Esophagus (tissue), 2 donors: ENCODE results near the gene MRPL53. TPM values are rescaled to one million over a fixed set of nuclear protein-coding genes. Genes with fewer than 3 reads are reported as not detected.

Experiments used
- H3K27ac ChIP-seq, 2 donors: one replicate each; pipeline ENCODE4 v1.5.1; 2013; ENCODE audit warnings: low read depth in 2 of 2, mild to moderate bottlenecking in 2 of 2, inconsistent platforms in 1 of 2, low read length in 1 of 2, moderate library complexity in 1 of 2
- H3K27me3 ChIP-seq, 2 donors: one replicate each; pipeline ENCODE4 v1.6.1; 2013; ENCODE audit warnings: low read length in 2 of 2, control low read depth in 1 of 2, mild to moderate bottlenecking in 1 of 2; ENCODE audit not compliant: insufficient read depth in 2 of 2, control insufficient read depth in 1 of 2
- H3K36me3 ChIP-seq, 2 donors: one replicate each; pipeline ENCODE4 v1.6.1; 2013; ENCODE audit warnings: low read length in 1 of 2; ENCODE audit not compliant: control insufficient read depth in 2 of 2, insufficient read depth in 2 of 2
- H3K4me1 ChIP-seq, 2 donors: one replicate each; pipeline ENCODE4 v1.6.1; 2013; ENCODE audit warnings: low read length in 1 of 2; ENCODE audit not compliant: control insufficient read depth in 2 of 2, insufficient read depth in 2 of 2
- H3K4me3 ChIP-seq, 2 donors: one replicate each; pipeline ENCODE4 v1.5.1; 2013; ENCODE audit warnings: low read length in 2 of 2, mild to moderate bottlenecking in 2 of 2, low read depth in 1 of 2, moderate library complexity in 1 of 2
- H3K9me3 ChIP-seq, 2 donors: one replicate each; pipeline ENCODE4 v1.6.1; 2013; ENCODE audit warnings: mild to moderate bottlenecking in 2 of 2, low read depth in 1 of 2, low read length in 1 of 2, moderate library complexity in 1 of 2; ENCODE audit not compliant: control insufficient read depth in 2 of 2, insufficient read depth in 1 of 2
- WGBS, 2 donors: extraction: QIAGEN DNeasy Blood & Tissue Kit; methylation state at CpG; one replicate each; pipeline ENCODE4 v1.1.7; 2013; 5-methylcytosine and 5-hydroxymethylcytosine counted together
- polyA plus RNA-seq, 2 donors: library from polyadenylated mRNA; stranded (reverse); fragments of 200-250 nt; gene quantifications; one replicate each; pipeline ENCODE4 v1.2.3, GENCODE V29; 2013
- donor health status: healthy with polysubstance abuse.
- donor health status: Bipolar disorder and iron deficiency.

The MRPL53 gene
- polyA plus RNA-seq, 2 donors: 60.6 to 72.3 TPM

DNA sequence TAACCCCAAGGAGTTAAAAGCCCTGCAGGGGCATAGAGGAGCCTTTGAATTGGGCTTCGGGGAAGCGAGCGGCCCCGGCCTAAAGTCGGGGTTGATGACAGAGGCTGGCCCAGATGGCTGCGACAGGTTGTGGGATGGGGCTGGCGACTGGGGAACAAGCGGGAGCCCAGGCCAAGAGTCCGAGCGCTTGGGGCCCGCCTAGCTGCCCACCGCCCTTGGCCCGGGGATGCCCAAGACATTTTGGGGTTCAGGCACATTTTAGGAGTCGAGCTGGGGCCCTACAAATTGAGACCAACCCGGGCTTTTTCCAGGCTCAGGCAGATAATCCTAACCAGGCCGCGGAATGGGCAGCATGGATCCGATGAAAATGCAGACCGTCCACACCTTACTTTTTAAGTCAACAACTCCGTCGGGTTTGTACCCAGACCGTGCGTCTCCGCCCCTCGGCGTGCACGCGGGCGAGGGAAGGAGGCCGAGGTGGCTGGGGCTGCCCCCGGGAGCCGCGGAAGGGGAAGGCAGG, 31.2 kb downstream of the MRPL53 start:
- peaks cover 0 to 5% of the 10 kb centered on the region in 2 donors for H3K36me3 ChIP-seq
- peaks cover 12 to 13% of the 10 kb centered on the region in 2 donors for H3K4me1 ChIP-seq
- no peaks in the 10 kb centered on the region for H3K9me3 ChIP-seq
- peak overlapping the region; percentile 82 to 88 for H3K27ac ChIP-seq
- WGBS, 2 donors: 23 to 36% methylated on average over 32 to 33 of the region's 33 CpGs
- H3K27me3 ChIP-seq: no peaks in the 10 kb centered on the region
- peak overlapping the region; percentile 55 to 63 for H3K4me3 ChIP-seq

DNA sequence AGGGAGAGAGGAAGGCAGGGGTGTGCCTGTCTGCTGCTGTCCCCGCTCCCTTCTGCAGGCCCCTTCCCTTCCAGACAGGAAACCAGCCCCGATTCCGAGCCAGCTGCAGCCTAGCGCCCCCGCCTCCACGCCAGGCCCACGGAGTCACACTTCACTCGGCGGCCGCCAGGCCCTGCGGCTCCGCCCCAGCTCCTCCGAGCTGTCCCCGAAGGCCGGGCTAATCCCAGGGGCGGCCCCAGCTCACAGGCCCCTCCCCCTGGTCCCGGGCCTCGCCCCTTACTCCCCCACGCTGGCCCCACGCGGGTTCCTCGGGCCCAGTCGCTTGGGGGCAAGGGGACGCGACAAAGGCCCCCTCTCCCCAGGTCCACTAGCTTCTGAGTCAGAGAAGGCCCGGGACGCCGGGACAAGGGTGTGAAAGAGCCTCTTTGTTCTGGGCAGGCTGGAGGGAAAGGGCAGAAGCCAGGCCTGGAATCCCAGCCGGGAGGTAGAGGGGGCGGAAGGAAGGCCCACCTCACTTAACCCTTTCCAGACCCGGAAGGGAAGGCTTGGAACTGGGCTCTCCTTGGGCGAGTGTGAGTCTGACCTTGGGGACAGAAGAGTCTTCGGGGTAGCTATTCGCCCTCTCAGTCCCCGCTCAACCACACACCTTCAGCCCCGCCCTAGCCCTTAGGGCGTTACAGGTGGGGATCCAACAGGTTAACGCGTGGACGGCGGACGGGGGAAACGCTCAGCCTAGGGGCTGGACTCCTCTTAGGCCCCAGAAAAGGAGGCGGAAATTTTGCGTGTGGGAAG, 31.9 kb downstream of the MRPL53 start:
- H3K4me1 ChIP-seq: peaks cover 12 to 13% of the 10 kb centered on the region in 2 donors
- no peaks in the 10 kb centered on the region for H3K27me3 ChIP-seq
- peak overlapping the region; percentile 55 to 63 for H3K4me3 ChIP-seq
- H3K9me3 ChIP-seq: no peaks in the 10 kb centered on the region
- 11 to 13% methylated on average over 45 of the region's 45 CpGs for WGBS, 2 donors
- peak overlapping the region; percentile 82 to 88 for H3K27ac ChIP-seq
- peaks cover 0 to 6% of the 10 kb centered on the region in 2 donors for H3K36me3 ChIP-seq

DNA sequence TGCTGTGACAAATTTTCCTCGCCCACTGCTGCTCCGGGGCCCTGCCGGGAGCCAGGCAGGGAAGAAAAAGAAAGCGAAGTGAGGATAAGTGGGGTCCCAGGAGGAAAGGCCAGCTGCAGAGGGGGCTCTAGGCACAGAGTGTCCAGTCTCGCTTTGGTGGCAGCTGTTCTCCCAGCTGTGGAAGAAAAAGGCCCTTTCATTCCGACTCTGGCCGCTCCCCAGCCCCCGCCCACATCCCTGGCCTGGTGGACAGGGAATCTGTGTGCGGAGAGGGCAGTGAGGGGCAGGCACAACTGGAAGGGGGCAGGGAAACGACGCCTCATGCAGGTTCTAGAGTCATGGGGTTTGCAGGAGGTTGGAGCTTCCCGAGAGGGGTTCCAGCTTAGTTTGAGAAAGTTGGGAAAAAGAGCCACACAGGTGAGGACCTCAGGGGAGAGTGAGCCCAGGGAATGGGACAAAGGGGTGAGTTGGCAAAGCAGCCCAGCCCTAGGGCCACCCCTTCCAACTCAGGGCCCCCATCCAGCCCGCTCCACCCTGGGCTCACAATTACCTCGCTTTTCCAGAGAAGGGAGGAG, 32.6 kb downstream of the MRPL53 start:
- Histone ChIP-seq H3K4me3 (peak overlapping the region; percentile 55 to 63), H3K9me3 (no peaks in the 10 kb centered on the region), H3K36me3 (peaks cover 0 to 6% of the 10 kb centered on the region in 2 donors), H3K27me3 (no peaks in the 10 kb centered on the region), H3K4me1 (peaks cover 12 to 13% of the 10 kb centered on the region in 2 donors), H3K27ac (peak overlapping the region; percentile 66 to 88)
- 18 to 21% methylated on average over 13 to 14 of the region's 14 CpGs for WGBS, 2 donors

- Histone ChIP-seq H3K4me3 (peak overlapping the region; percentile 14 to 55), H3K36me3 (peaks cover 0 to 6% of the 10 kb centered on the region in 2 donors), H3K9me3 (no peaks in the 10 kb centered on the region), H3K27me3 (no peaks in the 10 kb centered on the region), H3K27ac (peak overlapping the region in 1 of 2 donors; percentile 33), H3K4me1 (peaks cover 12 to 13% of the 10 kb centered on the region in 2 donors)
- 26 to 45% methylated on average over 3 of the region's 3 CpGs for WGBS, 2 donors
These were observed 33.1 kb downstream of the MRPL53 start for GRCh38 chr2:74439373-74439772.

- whole genome bisulfite sequencing, 2 donors: 91 to 92% methylated on average over 1 of the region's 1 CpG
- Histone ChIP-seq H3K27me3 (no peaks in the 10 kb centered on the region), H3K4me1 (peaks cover 12 to 13% of the 10 kb centered on the region in 2 donors), H3K4me3 (no peak overlapping the region), H3K27ac (no peak overlapping the region), H3K36me3 (peaks cover 0 to 6% of the 10 kb centered on the region in 2 donors), H3K9me3 (no peaks in the 10 kb centered on the region)
These were observed 34.2 kb downstream of the MRPL53 start for GRCh38 chr2:74438248-74438647.

DNA sequence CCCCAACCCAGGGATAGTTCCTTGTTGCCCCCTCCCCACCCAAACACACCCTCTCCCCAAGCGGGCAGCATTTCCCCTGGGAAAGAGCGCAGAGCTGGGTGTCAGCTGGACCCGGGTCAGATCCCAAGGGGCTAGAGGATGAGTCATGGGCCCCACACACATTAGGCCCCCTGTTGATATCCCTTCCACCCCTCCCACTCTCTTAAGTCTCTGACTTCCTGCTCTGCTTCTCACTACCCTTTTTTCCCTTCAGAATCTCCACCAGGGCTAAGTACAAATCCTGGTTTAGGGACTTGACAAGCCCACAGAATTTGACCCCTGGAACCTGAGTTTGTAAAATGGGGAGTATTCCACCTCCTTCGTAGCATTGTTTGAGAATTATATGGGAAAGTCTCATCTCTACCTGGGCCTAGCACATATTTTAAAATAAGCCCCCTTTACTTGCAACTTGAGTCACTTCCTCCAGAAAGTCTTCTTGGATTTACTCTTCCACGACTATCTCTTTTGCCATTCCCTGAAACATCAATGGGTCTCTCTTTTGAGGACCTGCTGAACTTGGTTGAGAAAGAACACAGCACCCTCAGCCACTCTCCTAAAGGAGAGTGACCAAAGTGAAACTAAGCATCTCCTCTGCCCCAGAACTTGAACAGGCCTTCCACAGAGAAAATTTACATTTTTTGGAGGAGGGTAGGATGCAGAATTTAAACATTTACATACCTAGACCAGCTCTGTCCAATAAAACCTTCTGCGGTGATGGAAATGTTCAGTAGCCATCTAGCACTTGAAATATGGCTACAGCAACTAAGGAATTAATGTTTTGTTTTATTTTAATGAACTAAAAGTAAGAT, 35.4 kb downstream of the MRPL53 start:
- no peak overlapping the region for H3K27ac ChIP-seq
- peaks cover 0 to 9% of the 10 kb centered on the region in 2 donors for H3K36me3 ChIP-seq
- no peaks in the 10 kb centered on the region for H3K27me3 ChIP-seq
- no peak overlapping the region for H3K4me3 ChIP-seq
- H3K9me3 ChIP-seq: no peaks in the 10 kb centered on the region
- WGBS, 2 donors: 77 to 81% methylated on average over 6 of the region's 6 CpGs
- peaks cover 10 to 12% of the 10 kb centered on the region in 2 donors for H3K4me1 ChIP-seq

- Histone ChIP-seq H3K4me3 (no peak overlapping the region), H3K9me3 (no peaks in the 10 kb centered on the region), H3K4me1 (peaks cover 10 to 12% of the 10 kb centered on the region in 2 donors), H3K27ac (no peak overlapping the region), H3K36me3 (peaks cover 3 to 9% of the 10 kb centered on the region in 2 donors), H3K27me3 (no peaks in the 10 kb centered on the region)
- 81 to 82% methylated on average over 39 to 43 of the region's 43 CpGs for WGBS, 2 donors
These were observed 36.2 kb downstream of the MRPL53 start for GRCh38 chr2:74436111-74436805.

GRCh38 chr2:74430502-74430901, 42.0 kb downstream of the MRPL53 start:
- H3K36me3 ChIP-seq: peaks cover 10 to 16% of the 10 kb centered on the region in 2 donors
- WGBS, 2 donors: 85 to 90% methylated on average over 11 of the region's 11 CpGs
- H3K4me1 ChIP-seq: no peaks in the 10 kb centered on the region
- no peaks in the 10 kb centered on the region for H3K9me3 ChIP-seq
- no peak overlapping the region for H3K4me3 ChIP-seq
- H3K27ac ChIP-seq: no peak overlapping the region
- no peaks in the 10 kb centered on the region for H3K27me3 ChIP-seq
